ENCODE data around the gene DOLPP1. TPM values are rescaled to one million over a fixed set of nuclear protein-coding genes. Genes with fewer than 3 reads are reported as not detected.

Gene DOLPP1
- polyA plus RNA-seq, 1 of the 3 experiments (the other 2 are of a cell fraction): 19.9 TPM

DNA sequence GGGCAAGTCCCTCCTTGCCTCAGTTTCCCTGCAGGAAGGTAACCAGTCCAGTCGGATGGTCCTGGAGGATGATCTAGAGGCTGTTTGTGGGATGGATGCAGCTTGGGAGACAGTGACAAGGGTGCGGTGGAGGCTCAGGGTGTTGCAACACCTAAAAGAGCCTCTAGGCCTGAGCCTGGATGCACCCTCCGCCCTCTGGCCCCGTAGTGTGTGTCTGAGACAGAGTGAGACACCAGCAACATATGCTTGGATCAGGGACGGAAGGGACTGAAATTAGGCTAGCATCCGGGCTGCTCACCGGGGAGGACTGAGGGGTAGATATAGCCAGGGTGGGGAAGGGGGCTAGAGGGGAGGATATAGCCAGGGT is 28.6 kb downstream of the DOLPP1 start:
- Histone ChIP-seq H3F3A (replicated peaks; ENCODE audit: insufficient read depth) (peaks cover 7% of the 10 kb centered on the region), H3K4me1 (ENCODE audit: control insufficient read depth in 1 of 2, insufficient read depth in 2 of 2, low read depth in 1 of 2, low read length in 1 of 2) (peaks cover 11 to 19% of the 10 kb centered on the region in 2 experiments; a peak in 2 of 4 replicates), H3K27me3 (ENCODE audit: insufficient read depth) (no peaks in the 10 kb centered on the region), H2AFZ (ENCODE audit: low read depth) (no peak overlapping the region), H3K36me3 (replicated peaks in 1 of 2; ENCODE audit: control insufficient read depth in 1 of 2, insufficient read depth in 2 of 2, low read length in 1 of 2) (peaks cover 0 to 9% of the 10 kb centered on the region in 2 experiments), H3K4me2 (peak overlapping the region; percentile 100), H3K79me2 (ENCODE audit: insufficient read depth) (peaks cover 54% of the 10 kb centered on the region), H4K20me1 (ENCODE audit: insufficient read depth) (no peaks in the 10 kb centered on the region), H3K9me3 (no peaks in the 10 kb centered on the region), H3K9me2 (no peaks in the 10 kb centered on the region), H3K27ac (ENCODE audit: low read depth in 2 of 2, low read length in 1 of 2) (no peak overlapping the region), H3K4me3 (ENCODE audit: low read depth in 2 of 2, low read length in 1 of 2) (peak overlapping the region; percentile 88 to 91; a peak in 3 of 4 replicates), H3K9ac (peak overlapping the region; percentile 41; the same call in 1 of the 2 replicates)
- POLR2A ChIA-PET: interaction anchor here (1.1 kb wide), 1 partner anchor 22 kb away, joined by 4 read pairs; no protein-coding TSS in a partner anchor
- TF ChIP-seq RAD21 (IDR thresholded peaks at IDR 0.05; ENCODE audit: low read length) (no peak), ELF1 (IDR thresholded peaks at IDR 0.05) (no peak), SIN3A (IDR thresholded peaks at IDR 0.05; ENCODE audit: borderline replicate concordance, low read depth, low read length) (no peak), YY1 (IDR thresholded peaks at IDR 0.05; ENCODE audit: low read depth) (no peak), EP300 (IDR thresholded peaks at IDR 0.05; ENCODE audit: borderline replicate concordance in 1 of 2, low read depth in 1 of 2, low read length in 1 of 2) (no peak), MEF2A (IDR thresholded peaks at IDR 0.05; ENCODE audit: borderline replicate concordance, low read depth) (no peak), RXRA (IDR thresholded peaks at IDR 0.05; ENCODE audit: borderline replicate concordance, low read depth) (no peak), FOXM1 (IDR thresholded peaks at IDR 0.05; ENCODE audit: low read depth) (no peak), TEAD4 (IDR thresholded peaks at IDR 0.05; ENCODE audit: borderline replicate concordance, insufficient read depth) (no peak), MXI1 (IDR thresholded peaks at IDR 0.05; ENCODE audit: low read depth, low read length) (no peak)
- TF ChIP-seq, protein P1, sequence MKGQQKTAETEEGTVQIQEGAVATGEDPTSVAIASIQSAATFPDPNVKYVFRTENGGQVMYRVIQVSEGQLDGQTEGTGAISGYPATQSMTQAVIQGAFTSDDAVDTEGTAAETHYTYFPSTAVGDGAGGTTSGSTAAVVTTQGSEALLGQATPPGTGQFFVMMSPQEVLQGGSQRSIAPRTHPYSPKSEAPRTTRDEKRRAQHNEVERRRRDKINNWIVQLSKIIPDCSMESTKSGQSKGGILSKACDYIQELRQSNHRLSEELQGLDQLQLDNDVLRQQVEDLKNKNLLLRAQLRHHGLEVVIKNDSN (IDR thresholded peaks at IDR 0.05; ENCODE audit: borderline replicate concordance, low read depth): no peak
- TF ChIP-seq, protein P2, sequence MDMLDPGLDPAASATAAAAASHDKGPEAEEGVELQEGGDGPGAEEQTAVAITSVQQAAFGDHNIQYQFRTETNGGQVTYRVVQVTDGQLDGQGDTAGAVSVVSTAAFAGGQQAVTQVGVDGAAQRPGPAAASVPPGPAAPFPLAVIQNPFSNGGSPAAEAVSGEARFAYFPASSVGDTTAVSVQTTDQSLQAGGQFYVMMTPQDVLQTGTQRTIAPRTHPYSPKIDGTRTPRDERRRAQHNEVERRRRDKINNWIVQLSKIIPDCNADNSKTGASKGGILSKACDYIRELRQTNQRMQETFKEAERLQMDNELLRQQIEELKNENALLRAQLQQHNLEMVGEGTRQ (IDR thresholded peaks at IDR 0.05; ENCODE audit: borderline replicate concordance, low read depth, low read length): no peak
- TF ChIP-seq, protein P3, sequence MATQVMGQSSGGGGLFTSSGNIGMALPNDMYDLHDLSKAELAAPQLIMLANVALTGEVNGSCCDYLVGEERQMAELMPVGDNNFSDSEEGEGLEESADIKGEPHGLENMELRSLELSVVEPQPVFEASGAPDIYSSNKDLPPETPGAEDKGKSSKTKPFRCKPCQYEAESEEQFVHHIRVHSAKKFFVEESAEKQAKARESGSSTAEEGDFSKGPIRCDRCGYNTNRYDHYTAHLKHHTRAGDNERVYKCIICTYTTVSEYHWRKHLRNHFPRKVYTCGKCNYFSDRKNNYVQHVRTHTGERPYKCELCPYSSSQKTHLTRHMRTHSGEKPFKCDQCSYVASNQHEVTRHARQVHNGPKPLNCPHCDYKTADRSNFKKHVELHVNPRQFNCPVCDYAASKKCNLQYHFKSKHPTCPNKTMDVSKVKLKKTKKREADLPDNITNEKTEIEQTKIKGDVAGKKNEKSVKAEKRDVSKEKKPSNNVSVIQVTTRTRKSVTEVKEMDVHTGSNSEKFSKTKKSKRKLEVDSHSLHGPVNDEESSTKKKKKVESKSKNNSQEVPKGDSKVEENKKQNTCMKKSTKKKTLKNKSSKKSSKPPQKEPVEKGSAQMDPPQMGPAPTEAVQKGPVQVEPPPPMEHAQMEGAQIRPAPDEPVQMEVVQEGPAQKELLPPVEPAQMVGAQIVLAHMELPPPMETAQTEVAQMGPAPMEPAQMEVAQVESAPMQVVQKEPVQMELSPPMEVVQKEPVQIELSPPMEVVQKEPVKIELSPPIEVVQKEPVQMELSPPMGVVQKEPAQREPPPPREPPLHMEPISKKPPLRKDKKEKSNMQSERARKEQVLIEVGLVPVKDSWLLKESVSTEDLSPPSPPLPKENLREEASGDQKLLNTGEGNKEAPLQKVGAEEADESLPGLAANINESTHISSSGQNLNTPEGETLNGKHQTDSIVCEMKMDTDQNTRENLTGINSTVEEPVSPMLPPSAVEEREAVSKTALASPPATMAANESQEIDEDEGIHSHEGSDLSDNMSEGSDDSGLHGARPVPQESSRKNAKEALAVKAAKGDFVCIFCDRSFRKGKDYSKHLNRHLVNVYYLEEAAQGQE (IDR thresholded peaks at IDR 0.05; ENCODE audit: low read depth, low read length): no peak
- CTCF ChIA-PET: interaction anchor here (0.7 to 8.4 kb wide), 2 partner anchors 21 to 220 kb away, joined by 3 to 52 read pairs; no protein-coding TSS in a partner anchor
- WGBS (ENCODE audit: low lambda C conversion rate): 94% methylated on average over 3 of the region's 7 CpGs
- no peak for DNase-seq

All from SK-N-SH (cell line).